Measurements from ENCODE around the gene TNNC2.
A peak's percentile ranks its signal among the peaks of the same experiment; 100 is the strongest.
"Not testable (repeated sequence)": the region's sequence is repeated elsewhere in the genome, so short reads cannot be mapped to it uniquely, and the experiment has no call there.

TNNC2 gene

GRCh38 chr20:45848969-45849582 lies 22.0 kb upstream of the TNNC2 start:
- DNase-seq (ENCODE audit: low read depth) = no peak

GRCh38 chr20:45848421-45848820 lies 21.3 kb upstream of the TNNC2 start:
- DNase-seq (ENCODE audit: low read depth) = no peak

GRCh38 chr20:45845452-45845851 lies 18.3 kb upstream of the TNNC2 start:
- no peak for DNase-seq (ENCODE audit: low read depth)

- DNase-seq (ENCODE audit: low read depth) = no peak
These were observed 16.4 kb upstream of the TNNC2 start for GRCh38 chr20:45843506-45843905.

GRCh38 chr20:45842169-45842812 lies 15.2 kb upstream of the TNNC2 start:
- DNase-seq (ENCODE audit: low read depth) = no peak

GRCh38 chr20:45841407-45842129 lies 14.5 kb upstream of the TNNC2 start:
- no peak for DNase-seq (ENCODE audit: low read depth)

- DNase-seq (ENCODE audit: low read depth) = no peak
These were observed 13.6 kb upstream of the TNNC2 start for GRCh38 chr20:45840700-45841198.

- no peak for DNase-seq (ENCODE audit: low read depth)
These were observed 9.7 kb upstream of the TNNC2 start for GRCh38 chr20:45836841-45837240.

GRCh38 chr20:45835825-45836224 lies 8.7 kb upstream of the TNNC2 start:
- DNase-seq (ENCODE audit: low read depth) = no peak

- no peak for DNase-seq (ENCODE audit: low read depth)
These were observed 8.2 kb upstream of the TNNC2 start for GRCh38 chr20:45835329-45835765.

GRCh38 chr20:45834797-45835161 lies 7.7 kb upstream of the TNNC2 start:
- DNase-seq (ENCODE audit: low read depth) = no peak

GRCh38 chr20:45833883-45834796 lies 7.0 kb upstream of the TNNC2 start:
- peak; percentile 12 for DNase-seq (ENCODE audit: low read depth)

- peak; percentile 6 for DNase-seq (ENCODE audit: low read depth)
These were observed 6.1 kb upstream of the TNNC2 start, which contains the start of gene SNX21 for GRCh38 chr20:45833030-45833882. TSS of gene SNX21 (plus strand) at chr20:45833799. CDS start at chr20:45833920, 121 bp downstream.

- DNase-seq (ENCODE audit: low read depth) = no peak
These were observed 5.5 kb upstream of the TNNC2 start for GRCh38 chr20:45832619-45833018.

GRCh38 chr20:45829673-45830106 lies 2.6 kb upstream of the TNNC2 start:
- not testable (repeated sequence) for DNase-seq (ENCODE audit: low read depth)

GRCh38 chr20:45828589-45828988 lies 1.5 kb upstream of the TNNC2 start:
- DNase-seq (ENCODE audit: low read depth) = no peak

GRCh38 chr20:45827712-45828111 lies 600 bp upstream of the TNNC2 start:
- no peak for DNase-seq (ENCODE audit: low read depth)

GRCh38 chr20:45826381-45827019 lies 612 bp downstream of the TNNC2 start:
- no peak for DNase-seq (ENCODE audit: low read depth)

GRCh38 chr20:45823949-45824835 lies 2.9 kb downstream of the TNNC2 start:
- DNase-seq (ENCODE audit: low read depth) = peak; percentile 12
